ENCODE data around the gene KL. TPM values are rescaled to one million over a fixed set of nuclear protein-coding genes. Genes with fewer than 3 reads are reported as not detected.

The KL gene
- total RNA-seq, 1 experiment from 2014 or later, result not detected

- no peak overlapping the region for H3K4me3 Mint-ChIP-seq
Observed at GRCh38 chr13:33051632-33052031, 35.4 kb downstream of the KL start.

GRCh38 chr13:33052506-33053280 lies 36.5 kb downstream of the KL start:
- ChIA-PET POLR2A (no interaction called here), CTCF (no interaction called here)
- TF ChIP-seq SMAD4 (CRISPR knock-in tag; IDR thresholded peaks at IDR 0.05), result no peak
- TF ChIP-seq USF2 (CRISPR knock-in tag; IDR thresholded peaks at IDR 0.05), result no peak
- no peak for TF ChIP-seq TCF7 (CRISPR knock-in tag; IDR thresholded peaks at IDR 0.05; ENCODE audit: low read depth)
- no peak for TF ChIP-seq ZNF219 (CRISPR knock-in tag; IDR thresholded peaks at IDR 0.05; ENCODE audit: borderline replicate concordance)
- Mint-ChIP-seq H3K36me3 (no peaks in the 10 kb centered on the region), H3K27me3 (ENCODE audit: low read depth) (no peaks in the 10 kb centered on the region), H3K4me3 (no peak overlapping the region), H3K27ac (no peak overlapping the region), H3K9me3 (no peaks in the 10 kb centered on the region), H3K4me1 (no peaks in the 10 kb centered on the region)
- DNase-seq (ENCODE audit: low spot score) (no peak), ATAC-seq (no peak)

More at GRCh38 chr13:33051632-33052031, 35.4 kb downstream of the KL start:
- no peaks in the 10 kb centered on the region for H3K4me1 Mint-ChIP-seq
- H3K27ac Mint-ChIP-seq, result no peak overlapping the region
- ATAC-seq (no peak), DNase-seq (ENCODE audit: low spot score) (no peak)
- POLR2A ChIA-PET, result no interaction called here
- no peak for TF ChIP-seq ZNF263 (CRISPR knock-in tag; IDR thresholded peaks at IDR 0.05; ENCODE audit: low read depth)
- TF ChIP-seq CREB1 (CRISPR knock-in tag; IDR thresholded peaks at IDR 0.05), result no peak
- no peak for TF ChIP-seq ESRRA (CRISPR knock-in tag; IDR thresholded peaks at IDR 0.05; ENCODE audit: borderline replicate concordance)
- no peak for TF ChIP-seq HMGA2 (CRISPR knock-in tag; IDR thresholded peaks at IDR 0.05)
- no peak for TF ChIP-seq ATF3 (CRISPR knock-in tag; conservative IDR thresholded peaks at IDR 0.05)
- TF ChIP-seq SOX15 (CRISPR knock-in tag; IDR thresholded peaks at IDR 0.05), result no peak
- no peak for TF ChIP-seq ERG (CRISPR knock-in tag; IDR thresholded peaks at IDR 0.05)
- TF ChIP-seq USF1 (CRISPR knock-in tag; IDR thresholded peaks at IDR 0.05), result no peak
- no peak for TF ChIP-seq STAT6 (CRISPR knock-in tag; conservative IDR thresholded peaks at IDR 0.05; ENCODE audit: low read depth)
- TF ChIP-seq ATF2 (CRISPR knock-in tag; IDR thresholded peaks at IDR 0.05; ENCODE audit: borderline replicate concordance, low read depth), result no peak
- TF ChIP-seq SP1 (CRISPR knock-in tag; conservative IDR thresholded peaks at IDR 0.05), result no peak
- TF ChIP-seq RELA (CRISPR knock-in tag; IDR thresholded peaks at IDR 0.05; ENCODE audit: borderline replicate concordance), result no peak
- no peak for TF ChIP-seq NR3C1 (CRISPR knock-in tag; conservative IDR thresholded peaks at IDR 0.05; ENCODE audit: low read depth)
- TF ChIP-seq ZNF232 (CRISPR knock-in tag; IDR thresholded peaks at IDR 0.05), result no peak
- TF ChIP-seq SMAD4 (CRISPR knock-in tag; IDR thresholded peaks at IDR 0.05), result no peak
- CTCF ChIA-PET, result no interaction called here
- no peaks in the 10 kb centered on the region for H3K9me3 Mint-ChIP-seq
- no peaks in the 10 kb centered on the region for H3K36me3 Mint-ChIP-seq
- H3K27me3 Mint-ChIP-seq (ENCODE audit: low read depth), result no peaks in the 10 kb centered on the region
